OCI-LY1 (cell line): Measurements from ENCODE around the gene CDHR3.

ENCODE experiments used
- H2AFZ ChIP-seq: fragments of 200-600 bp; sonication (generic), shearing (Covaris generic); 2 replicates; pipeline ENCODE4 v1.6.0; 2014; ENCODE audit warnings: antibody characterized with exemption, mild to moderate bottlenecking, low read length
- H3F3A ChIP-seq: fragments of 200-600 bp; sonication (generic), shearing (Covaris generic); 2 replicates; pipeline ENCODE4 v1.6.0; 2014; ENCODE audit warnings: mild to moderate bottlenecking, antibody characterized with exemption, low read length, moderate library complexity; ENCODE audit not compliant: insufficient read depth
- H3K27ac ChIP-seq: fragments of 200-600 bp; sonication (generic); 2 replicates; pipeline ENCODE4 v1.5.1; 2014; ENCODE audit warnings: low read length, mixed run types, mild to moderate bottlenecking, low read depth; ENCODE audit not compliant: poor library complexity, severe bottlenecking
- H3K27me3 ChIP-seq: fragments of 200-600 bp; sonication (generic); 2 replicates; pipeline ENCODE4 v1.6.0; 2014; ENCODE audit warnings: antibody characterized with exemption, mild to moderate bottlenecking, low read length, moderate library complexity; ENCODE audit not compliant: insufficient read depth
- H3K36me3 ChIP-seq: fragments of 200-600 bp; sonication (generic); 2 replicates; pipeline ENCODE4 v1.6.1; 2014; ENCODE audit warnings: mild to moderate bottlenecking, antibody characterized with exemption, low read length, moderate library complexity, mixed read lengths; ENCODE audit not compliant: insufficient read depth
- H3K4me1 ChIP-seq: fragments of 200-600 bp; sonication (generic); 2 replicates; pipeline ENCODE4 v1.5.1; 2014; ENCODE audit warnings: mild to moderate bottlenecking, low read length, moderate library complexity; ENCODE audit not compliant: insufficient read depth, severe bottlenecking
- H3K4me2 ChIP-seq: fragments of 200-600 bp; sonication (generic), shearing (Covaris generic); 2 replicates; pipeline ENCODE4 v1.6.1; 2014; ENCODE audit warnings: low read length
- H3K4me3 ChIP-seq: fragments of 200-600 bp; sonication (generic); 2 replicates; pipeline ENCODE4 v1.5.1; 2014; ENCODE audit warnings: low read length, low read depth, mild to moderate bottlenecking, mixed read lengths; ENCODE audit not compliant: poor library complexity, severe bottlenecking
- H3K79me2 ChIP-seq: fragments of 200-600 bp; shearing (Covaris generic); 2 replicates; pipeline ENCODE4 v1.6.1; 2016; ENCODE audit warnings: mixed run types, low read length, mixed read lengths; ENCODE audit not compliant: insufficient read depth
- H3K9ac ChIP-seq: fragments of 200-600 bp; sonication (generic), shearing (Covaris generic); 2 replicates; pipeline ENCODE4 v1.6.1; 2014; ENCODE audit warnings: mild to moderate bottlenecking, low read length, mixed read lengths
- H3K9me2 ChIP-seq: fragments of 200-600 bp; sonication (generic), shearing (Covaris generic); 2 replicates; pipeline ENCODE4 v1.6.1; 2014; ENCODE audit warnings: low read depth, mild to moderate bottlenecking, low read length, mixed read lengths
- H3K9me3 ChIP-seq: fragments of 200-600 bp; shearing (Covaris generic); 2 replicates; pipeline ENCODE4 v1.6.1; 2014; ENCODE audit warnings: low read length, mixed read lengths
- H4K20me1 ChIP-seq: fragments of 200-600 bp; sonication (generic), shearing (Covaris generic); 2 replicates; pipeline ENCODE4 v1.6.0; 2016; ENCODE audit warnings: mild to moderate bottlenecking, low read length; ENCODE audit not compliant: insufficient read depth
- EZH2 ChIP-seq: fragments of 200-600 bp; sonication (generic), shearing (Covaris generic); IDR thresholded peaks from 2 replicates; pipeline ENCODE4 v1.8.0; 2017; ENCODE audit warnings: borderline replicate concordance, mixed run types, mild to moderate bottlenecking, antibody characterized with exemption, low read length, moderate library complexity, mixed read lengths
- TF ChIP-seq, protein P1 (sequence below): fragments of 200-600 bp; sonication (generic), shearing (Covaris generic); IDR thresholded peaks from 2 replicates; pipeline ENCODE4 v1.5.1; 2017; ENCODE audit warnings: mild to moderate bottlenecking, antibody characterized with exemption, low read length, moderate library complexity, mixed read lengths

Gene CDHR3

DNA sequence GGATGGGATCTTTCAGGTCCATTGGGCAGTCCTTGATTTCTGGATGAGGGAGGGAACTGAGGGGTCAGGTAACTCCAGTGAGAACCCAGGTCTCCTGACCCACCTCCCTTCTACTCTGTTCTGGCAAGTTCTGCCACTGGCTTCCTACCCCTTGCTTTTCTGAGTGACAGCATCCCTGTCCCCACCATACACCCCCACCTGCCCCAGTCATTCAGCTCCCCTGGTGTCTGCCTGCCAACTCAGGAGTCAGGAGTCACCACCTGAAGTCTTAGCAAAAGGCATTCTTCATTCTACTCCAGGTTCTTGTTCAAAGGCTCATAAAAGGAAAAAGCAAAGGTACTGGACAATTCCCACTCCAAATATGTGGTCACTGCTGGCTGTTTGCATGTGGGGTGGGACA is 26.6 kb downstream of the CDHR3 start:
- TF ChIP-seq EZH2: no peak
- TF ChIP-seq, protein P1, sequence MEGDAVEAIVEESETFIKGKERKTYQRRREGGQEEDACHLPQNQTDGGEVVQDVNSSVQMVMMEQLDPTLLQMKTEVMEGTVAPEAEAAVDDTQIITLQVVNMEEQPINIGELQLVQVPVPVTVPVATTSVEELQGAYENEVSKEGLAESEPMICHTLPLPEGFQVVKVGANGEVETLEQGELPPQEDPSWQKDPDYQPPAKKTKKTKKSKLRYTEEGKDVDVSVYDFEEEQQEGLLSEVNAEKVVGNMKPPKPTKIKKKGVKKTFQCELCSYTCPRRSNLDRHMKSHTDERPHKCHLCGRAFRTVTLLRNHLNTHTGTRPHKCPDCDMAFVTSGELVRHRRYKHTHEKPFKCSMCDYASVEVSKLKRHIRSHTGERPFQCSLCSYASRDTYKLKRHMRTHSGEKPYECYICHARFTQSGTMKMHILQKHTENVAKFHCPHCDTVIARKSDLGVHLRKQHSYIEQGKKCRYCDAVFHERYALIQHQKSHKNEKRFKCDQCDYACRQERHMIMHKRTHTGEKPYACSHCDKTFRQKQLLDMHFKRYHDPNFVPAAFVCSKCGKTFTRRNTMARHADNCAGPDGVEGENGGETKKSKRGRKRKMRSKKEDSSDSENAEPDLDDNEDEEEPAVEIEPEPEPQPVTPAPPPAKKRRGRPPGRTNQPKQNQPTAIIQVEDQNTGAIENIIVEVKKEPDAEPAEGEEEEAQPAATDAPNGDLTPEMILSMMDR: no peak
- no peaks in the 10 kb centered on the region for H3K79me2 ChIP-seq
- no peak overlapping the region for H3K4me2 ChIP-seq
- no peak overlapping the region for H2AFZ ChIP-seq
- H3K9ac ChIP-seq: no peak overlapping the region
- H3K9me3 ChIP-seq: no peaks in the 10 kb centered on the region
- no peaks in the 10 kb centered on the region for H4K20me1 ChIP-seq
- H3K9me2 ChIP-seq: no peaks in the 10 kb centered on the region
- no peaks in the 10 kb centered on the region for H3K4me1 ChIP-seq
- no peak overlapping the region for H3K27ac ChIP-seq
- H3F3A ChIP-seq: no peaks in the 10 kb centered on the region
- no peaks in the 10 kb centered on the region for H3K36me3 ChIP-seq
- no peak overlapping the region for H3K4me3 ChIP-seq
- 0 out of 2 replicates have a peak, but pooled peaks cover 4% of the 10 kb centered on the region for H3K27me3 ChIP-seq

DNA sequence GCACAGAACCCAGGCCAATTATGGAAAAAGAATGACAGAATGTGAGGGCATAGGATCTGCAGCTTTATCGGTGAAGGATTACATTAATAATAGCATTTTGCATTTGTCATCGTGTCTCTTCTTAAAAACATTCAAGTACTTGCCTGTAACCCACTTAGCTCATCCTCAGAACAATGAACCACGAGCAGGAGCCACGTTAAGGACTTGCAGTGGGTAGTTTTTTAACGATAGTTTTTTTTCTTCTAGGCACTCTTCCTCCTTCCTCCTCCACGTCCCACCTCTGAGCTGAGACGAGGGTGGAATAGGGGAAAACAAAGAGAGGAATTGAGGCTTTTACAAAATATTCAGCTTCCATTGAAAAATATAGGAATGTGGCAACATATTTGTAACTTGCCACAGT is 27.1 kb downstream of the CDHR3 start:
- H3F3A ChIP-seq: no peaks in the 10 kb centered on the region
- 0 out of 2 replicates have a peak, but pooled peaks cover 4% of the 10 kb centered on the region for H3K27me3 ChIP-seq
- H3K9ac ChIP-seq: no peak overlapping the region
- H3K4me3 ChIP-seq: no peak overlapping the region
- no peaks in the 10 kb centered on the region for H3K79me2 ChIP-seq
- TF ChIP-seq EZH2: no peak
- TF ChIP-seq, protein P1: no peak
- no peaks in the 10 kb centered on the region for H3K9me3 ChIP-seq
- no peak overlapping the region for H3K27ac ChIP-seq
- no peaks in the 10 kb centered on the region for H3K4me1 ChIP-seq
- H3K9me2 ChIP-seq: no peaks in the 10 kb centered on the region
- no peaks in the 10 kb centered on the region for H4K20me1 ChIP-seq
- H3K4me2 ChIP-seq: no peak overlapping the region
- H2AFZ ChIP-seq: no peak overlapping the region
- no peaks in the 10 kb centered on the region for H3K36me3 ChIP-seq

DNA sequence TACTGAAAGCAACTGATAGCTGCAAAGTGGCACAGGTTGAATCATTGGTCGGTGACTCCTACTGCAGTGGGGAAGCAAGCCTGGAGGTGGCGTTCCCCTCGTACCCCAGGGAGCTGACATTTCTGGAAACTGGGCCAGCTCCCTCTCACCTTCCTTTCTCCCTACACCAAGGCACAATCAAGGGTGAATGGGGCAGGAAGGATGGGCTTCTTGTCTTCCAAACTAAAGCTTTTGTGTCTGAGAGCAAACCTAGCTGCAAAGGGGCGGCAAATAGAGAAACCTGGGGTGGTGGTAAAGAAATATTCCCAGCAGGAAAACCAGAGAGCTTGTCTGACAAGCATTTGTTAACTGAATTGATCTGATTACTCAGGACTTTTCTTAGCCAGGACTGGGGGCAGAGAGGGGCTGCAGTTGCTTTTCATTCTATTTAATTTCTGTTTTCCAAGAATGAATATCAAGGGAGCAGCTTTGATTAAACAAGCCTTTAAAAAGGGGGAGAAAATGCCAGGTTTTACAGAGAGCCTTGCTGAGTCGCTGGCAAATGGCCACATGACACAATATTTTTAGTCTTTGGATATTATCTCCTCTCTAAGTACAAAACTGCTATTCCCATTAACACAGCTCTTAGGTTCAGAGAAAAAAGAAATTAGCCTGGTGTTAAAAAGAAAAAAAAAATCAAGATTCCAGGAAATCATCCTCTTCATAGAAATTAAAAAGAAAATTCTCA is 27.8 kb downstream of the CDHR3 start:
- TF ChIP-seq, protein P1: no peak; the same call in 1 of the 2 replicates
- TF ChIP-seq EZH2: no peak
- Histone ChIP-seq H3F3A (no peaks in the 10 kb centered on the region), H3K36me3 (no peaks in the 10 kb centered on the region), H3K9me2 (no peaks in the 10 kb centered on the region), H3K4me1 (no peaks in the 10 kb centered on the region), H3K79me2 (no peaks in the 10 kb centered on the region), H3K4me3 (no peak overlapping the region), H3K27me3 (0 out of 2 replicates have a peak, but pooled peaks cover 4% of the 10 kb centered on the region), H3K27ac (no peak overlapping the region), H3K9ac (no peak overlapping the region), H4K20me1 (no peaks in the 10 kb centered on the region), H3K4me2 (no peak overlapping the region), H3K9me3 (no peaks in the 10 kb centered on the region), H2AFZ (no peak overlapping the region)
